NCI-H2107 (cell line): ENCODE data around the gene HS3ST4.

Experiments used
- DNase-seq: peaks from one replicate; lab custom pipeline; 2025; lab: John Stamatoyannopoulos, UW

The HS3ST4 gene

DNA sequence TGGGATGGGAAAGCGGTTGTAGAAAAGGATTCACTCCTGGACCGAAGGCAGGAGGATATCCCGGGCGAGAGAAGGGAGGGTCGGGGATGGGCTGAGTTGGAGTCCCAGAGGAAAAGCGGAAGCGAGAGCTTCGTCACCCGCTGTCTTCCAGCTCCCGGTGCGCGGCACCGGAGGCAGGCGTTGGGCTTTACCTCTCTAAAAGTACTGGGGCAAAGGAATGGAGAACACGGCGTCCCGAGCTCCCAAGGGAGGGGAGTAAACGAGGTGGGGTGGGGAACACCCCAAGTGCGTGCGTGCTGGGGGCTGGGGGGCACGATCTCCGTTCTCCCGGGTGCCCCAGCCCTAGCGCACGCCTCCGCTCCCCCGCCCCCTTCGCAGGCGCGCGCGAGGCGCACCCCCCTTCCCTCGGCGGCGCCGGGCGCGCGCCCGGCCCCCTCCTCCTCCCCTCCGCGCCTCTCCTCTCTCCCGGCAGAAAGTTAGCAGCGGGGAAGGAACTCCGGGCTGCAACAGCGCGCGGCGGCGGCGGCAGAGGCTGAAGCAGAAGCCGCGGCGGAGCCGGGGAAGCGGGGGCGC lies at the start of gene HS3ST4:
Gene HS3ST4 (plus strand): TSS at position 441 of the 573 bp plus-strand sequence.
- no peak for DNase-seq

DNA sequence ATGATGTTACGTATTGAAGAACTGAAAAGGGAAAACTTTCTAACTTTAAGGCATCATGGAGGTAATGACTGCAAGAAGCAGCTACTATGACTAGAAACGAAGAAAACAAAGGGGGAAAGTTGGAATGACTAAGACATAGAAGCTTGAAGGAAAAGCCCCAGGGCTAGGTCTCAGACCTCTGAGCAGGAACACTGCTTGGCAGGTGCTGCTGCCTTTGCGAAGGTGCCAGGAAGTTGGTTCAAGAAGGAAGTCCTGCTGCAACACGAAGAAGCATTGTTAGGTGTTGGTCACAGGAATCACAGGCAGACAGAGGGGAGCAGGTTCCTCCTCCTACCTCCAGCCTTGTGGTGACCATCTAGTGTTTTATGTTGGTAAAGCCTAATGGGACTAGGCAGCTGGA lies 48.1 kb upstream of the HS3ST4 start:
- DNase-seq = no peak

DNA sequence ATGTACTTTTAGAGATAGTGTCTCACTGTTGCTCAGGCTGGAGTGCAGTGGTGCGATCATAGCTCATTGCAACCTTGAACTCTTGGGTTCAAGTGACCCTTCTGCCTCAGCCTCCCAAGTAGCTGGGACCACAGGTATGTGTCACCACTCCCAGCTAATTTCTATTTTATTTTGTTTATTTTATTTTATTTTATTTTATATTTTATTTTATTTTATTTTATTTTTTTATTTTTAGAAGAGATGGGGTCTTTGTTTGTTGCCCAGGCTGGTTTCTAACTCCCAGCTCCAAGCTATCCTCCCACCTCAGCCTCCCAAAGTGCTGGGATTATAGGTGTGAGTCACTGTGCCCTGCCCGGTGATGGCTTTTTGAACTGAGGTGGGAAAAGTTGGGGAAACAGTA lies 35.1 kb upstream of the HS3ST4 start:
- DNase-seq = no peak

DNA sequence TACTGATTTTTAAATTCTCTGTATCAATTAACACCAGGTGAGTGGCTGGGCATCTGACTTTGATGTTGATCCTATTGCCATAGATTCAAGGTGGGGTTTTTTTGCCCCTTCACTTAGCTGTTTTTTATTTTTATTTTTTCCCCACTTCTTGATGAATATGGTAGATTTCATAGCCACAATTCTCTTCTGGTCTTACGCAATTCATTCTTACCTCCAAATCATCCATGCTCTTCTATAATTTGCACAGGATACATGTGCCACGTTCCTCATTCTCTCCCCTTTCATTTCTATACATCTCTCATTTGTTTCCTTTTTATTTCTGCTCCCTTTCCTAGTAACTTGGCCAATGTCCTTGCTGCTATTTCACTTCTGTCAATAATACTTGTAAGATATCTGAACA lies 14.9 kb upstream of the HS3ST4 start:
- DNase-seq = no peak

DNA sequence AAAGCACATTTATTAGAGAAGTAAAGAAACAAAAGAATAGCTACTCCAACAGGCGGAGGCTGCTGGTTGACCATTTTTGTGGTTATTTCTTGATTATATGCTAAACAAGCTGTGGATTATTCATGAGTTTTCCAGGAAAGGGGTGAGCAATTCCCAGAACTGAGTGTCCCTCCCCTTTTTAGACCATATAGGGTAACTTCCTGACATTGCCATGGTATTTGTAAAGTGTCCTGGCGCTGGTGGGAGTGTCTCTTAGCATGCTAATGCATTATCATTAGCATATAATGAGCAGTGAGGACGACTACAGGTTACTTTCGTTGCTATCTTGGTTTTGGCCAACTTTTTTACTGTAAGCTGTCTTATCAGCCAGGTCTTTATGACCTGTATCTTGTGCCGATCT lies 12.2 kb upstream of the HS3ST4 start:
- no peak for DNase-seq

DNA sequence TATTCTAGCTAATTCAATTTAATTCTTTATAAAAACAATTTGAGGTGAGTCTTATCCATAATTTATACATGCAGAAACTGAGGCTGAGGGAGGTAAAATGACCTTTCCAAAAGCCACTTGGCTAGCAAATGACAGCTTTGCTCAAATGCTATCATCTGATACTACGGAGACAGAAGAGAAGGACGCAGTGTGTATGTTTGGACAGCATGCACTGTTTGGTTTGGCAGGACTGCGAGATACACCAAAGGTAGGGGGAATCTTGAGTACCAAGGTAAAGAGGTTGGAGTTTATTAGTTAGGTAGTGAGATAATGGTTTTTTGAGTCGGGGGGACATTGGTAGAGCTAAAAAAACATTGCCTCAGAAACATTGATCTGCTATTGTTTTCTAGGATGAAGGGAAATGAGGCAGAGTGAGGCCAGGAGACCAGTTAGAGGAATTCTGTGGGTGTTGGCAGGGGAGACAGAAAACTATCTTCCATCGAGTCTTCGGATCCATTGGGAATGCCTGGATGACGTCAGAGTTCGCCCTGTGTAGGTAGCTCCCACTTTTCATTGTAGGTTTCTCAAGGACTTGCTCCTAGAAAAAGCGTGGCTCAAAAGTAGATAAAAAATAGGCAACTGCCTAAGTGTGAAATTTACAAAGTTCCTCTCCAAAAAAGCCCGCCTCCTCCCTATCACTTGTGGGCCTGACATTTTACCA lies 2.5 kb upstream of the HS3ST4 start:
- DNase-seq = no peak

DNA sequence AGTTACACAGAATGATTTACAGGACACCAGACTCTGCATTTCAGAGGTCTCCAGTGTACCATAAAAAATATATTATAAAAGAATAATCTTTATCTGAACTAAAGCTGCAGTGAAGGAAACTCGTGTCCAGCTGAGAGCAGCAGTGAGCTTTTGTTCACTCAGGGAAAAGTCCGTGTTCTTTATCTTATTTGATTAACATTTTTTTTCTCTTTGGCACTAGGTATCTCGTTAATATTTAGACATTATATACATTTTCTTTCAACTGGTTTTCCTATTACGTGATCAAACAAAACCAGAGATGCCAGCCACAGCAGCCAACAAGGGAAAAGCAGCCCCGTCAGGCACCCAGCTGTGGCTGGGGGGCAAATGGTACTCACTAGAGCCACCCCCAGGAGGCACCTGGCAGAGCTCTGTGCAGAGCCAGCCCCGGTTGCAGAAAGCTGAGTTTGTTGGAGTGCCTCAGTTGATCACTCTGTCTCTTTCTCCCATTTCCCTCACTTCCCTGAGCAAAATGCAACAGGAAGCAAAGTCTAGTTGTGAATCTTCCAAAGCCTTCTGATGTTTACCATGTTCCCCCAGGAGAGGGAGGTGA lies 1.1 kb upstream of the HS3ST4 start:
- DNase-seq = no peak

DNA sequence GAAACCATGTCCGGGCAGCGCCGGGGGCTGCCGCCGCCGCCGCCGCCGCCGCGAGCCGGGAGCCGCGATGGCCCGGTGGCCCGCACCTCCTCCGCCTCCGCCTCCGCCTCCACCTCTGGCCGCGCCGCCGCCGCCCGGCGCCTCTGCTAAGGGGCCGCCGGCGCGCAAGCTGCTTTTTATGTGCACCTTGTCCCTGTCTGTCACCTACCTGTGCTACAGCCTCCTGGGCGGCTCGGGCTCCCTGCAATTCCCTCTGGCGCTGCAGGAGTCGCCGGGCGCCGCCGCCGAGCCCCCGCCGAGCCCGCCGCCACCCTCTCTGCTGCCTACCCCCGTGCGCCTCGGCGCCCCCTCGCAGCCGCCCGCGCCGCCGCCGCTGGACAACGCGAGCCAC lies 587 bp downstream of the HS3ST4 start:
- DNase-seq = no peak

DNA sequence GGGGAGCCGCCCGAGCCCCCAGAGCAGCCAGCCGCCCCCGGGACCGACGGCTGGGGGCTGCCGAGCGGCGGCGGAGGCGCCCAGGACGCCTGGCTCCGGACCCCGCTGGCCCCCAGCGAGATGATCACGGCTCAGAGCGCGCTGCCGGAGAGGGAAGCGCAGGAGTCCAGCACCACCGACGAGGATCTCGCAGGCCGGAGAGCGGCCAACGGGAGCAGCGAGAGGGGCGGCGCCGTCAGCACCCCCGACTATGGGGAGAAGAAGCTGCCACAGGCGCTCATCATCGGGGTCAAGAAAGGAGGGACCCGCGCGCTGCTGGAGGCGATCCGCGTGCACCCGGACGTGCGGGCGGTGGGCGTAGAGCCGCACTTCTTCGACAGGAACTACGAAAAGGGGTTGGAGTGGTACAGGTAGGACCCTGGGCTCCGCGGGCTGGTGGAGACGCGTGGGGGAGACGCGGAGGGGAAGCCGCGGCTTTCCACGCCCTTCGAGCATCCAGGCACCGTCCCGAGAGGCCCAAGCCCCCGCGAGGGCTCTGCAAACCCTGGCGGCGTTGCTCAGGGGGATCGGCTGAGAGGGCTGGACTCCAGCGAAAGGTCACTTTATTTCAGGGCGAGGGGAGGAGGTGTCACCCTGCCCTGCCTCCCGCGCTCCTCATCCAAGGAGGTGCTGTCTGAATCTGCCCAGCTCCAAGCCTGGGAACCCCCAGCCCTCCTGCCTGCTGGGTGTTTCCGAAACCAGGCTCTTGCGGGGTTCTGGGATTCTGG lies 1.2 kb downstream of the HS3ST4 start:
- DNase-seq = no peak

DNA sequence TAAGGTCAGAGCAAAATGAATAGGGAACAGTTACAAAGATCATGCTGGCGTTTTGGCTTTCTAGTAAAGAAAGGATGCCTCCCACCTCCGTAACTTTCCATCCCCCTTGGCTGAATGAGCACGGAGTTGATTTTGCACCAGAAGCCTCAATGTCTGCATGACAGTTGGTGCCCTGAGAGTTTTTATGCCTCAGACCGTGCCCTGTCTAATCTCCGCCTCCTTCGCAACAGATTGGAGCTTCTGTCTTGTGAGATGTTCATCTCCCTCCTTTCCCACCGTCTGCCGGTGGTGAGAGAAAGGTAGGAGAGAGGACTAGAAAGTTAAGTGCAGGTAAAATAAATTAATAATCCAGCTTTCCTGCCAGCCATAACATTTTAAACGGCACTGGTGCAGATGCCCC lies 1.9 kb downstream of the HS3ST4 start:
- DNase-seq = no peak

DNA sequence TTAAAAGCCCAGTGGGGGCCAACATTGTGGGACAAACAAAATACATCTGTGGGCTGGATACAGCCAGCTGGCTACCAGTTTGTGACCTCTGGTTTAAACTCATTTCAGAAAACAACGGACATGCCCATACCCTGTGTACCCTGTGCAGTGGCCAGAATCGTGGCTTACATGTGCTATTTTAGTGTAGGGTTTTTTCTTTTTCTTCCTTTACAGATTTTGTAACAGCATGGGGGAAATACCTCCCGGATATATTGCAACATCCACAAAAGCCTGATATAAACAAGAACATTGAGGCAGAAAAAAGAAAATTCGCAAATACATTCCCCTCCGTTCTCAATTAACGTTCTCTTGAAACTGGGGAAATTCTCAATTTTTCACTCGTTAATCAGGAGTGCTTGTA lies 7.3 kb downstream of the HS3ST4 start:
- no peak for DNase-seq

DNA sequence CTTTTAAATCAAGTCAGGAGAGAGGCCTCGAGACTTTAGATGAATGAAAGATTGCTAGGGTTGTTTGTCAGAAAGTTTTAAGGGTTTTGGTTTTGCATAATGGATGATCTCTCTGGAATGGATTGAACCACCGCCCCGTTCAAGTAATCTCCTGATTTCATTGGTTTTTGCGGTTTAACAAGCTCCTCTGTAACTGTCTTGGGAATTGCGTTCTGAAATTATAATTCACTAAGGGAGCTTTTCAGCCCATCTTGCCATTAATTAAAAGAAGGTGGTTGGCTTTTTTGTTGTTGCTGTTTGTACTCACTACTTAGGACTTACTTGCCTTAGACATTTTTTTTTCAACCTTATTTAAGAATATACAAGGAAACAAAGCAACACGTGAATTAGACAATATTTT lies 8.8 kb downstream of the HS3ST4 start:
- no peak for DNase-seq

DNA sequence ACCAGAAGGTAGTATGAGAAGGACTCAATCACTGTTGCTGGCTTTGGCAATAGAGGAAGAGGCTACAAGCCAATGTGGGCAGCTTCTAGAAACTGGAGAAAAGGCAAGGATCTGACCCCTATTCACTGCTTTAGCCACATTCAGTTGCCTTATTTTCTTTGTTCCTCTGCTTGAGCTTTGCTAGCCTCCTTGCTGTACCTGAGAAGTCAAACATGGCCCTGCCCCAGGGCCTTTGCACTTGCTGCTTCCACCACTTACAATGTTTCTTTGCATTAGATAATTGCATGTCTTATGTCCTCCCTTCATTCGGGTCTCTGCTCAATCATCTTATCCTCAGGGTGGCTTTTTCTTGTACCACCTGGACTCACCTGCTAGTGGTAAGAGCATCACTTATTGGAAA lies 15.8 kb downstream of the HS3ST4 start:
- no peak for DNase-seq

DNA sequence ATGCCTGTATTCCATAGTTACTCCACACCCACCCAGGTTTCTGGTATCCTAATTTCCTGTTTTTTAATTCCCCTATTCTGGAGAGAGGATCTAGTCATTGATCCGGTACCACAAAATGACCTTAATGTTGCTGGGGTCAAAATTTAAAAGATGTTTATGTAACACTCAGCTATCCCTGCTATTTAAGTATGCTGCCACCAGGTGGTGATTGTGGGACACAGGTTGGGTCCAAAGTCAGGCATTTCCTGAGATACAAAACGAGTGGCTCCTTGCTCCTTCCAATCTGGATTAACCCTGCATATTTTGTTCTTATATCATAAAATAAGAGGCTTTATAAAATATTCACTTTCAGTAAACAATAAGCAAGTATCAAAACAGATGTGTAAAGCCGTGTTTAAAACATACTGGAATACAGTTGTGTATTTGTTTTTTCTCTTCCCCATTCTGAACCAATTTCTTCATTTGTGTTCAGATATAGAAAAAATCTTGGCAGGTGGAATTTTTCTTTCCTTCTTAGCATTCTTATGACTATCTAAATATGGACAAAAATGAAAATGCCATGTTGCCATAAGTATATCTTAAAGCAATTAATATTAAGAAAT lies 16.3 kb downstream of the HS3ST4 start:
- DNase-seq = no peak

DNA sequence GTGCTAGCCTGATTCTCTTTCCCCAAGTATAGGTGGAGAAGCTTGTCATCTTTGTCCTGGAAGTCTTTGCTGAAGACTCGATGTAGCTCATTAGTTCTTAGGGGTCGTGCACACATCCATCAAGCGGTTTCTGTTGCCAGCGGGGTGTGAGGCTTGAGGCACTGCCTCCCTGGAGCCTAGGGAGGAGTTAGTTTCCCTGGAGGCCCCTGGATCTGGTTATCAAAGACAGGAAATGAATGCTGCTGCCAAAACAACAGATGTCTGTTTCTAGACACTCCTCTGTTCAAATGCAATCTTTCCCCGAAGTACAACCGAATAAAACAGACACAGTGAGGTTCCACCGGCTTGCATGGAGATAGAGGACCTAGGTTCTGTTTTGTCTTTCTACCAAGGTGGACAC lies 17.5 kb downstream of the HS3ST4 start:
- DNase-seq = no peak

DNA sequence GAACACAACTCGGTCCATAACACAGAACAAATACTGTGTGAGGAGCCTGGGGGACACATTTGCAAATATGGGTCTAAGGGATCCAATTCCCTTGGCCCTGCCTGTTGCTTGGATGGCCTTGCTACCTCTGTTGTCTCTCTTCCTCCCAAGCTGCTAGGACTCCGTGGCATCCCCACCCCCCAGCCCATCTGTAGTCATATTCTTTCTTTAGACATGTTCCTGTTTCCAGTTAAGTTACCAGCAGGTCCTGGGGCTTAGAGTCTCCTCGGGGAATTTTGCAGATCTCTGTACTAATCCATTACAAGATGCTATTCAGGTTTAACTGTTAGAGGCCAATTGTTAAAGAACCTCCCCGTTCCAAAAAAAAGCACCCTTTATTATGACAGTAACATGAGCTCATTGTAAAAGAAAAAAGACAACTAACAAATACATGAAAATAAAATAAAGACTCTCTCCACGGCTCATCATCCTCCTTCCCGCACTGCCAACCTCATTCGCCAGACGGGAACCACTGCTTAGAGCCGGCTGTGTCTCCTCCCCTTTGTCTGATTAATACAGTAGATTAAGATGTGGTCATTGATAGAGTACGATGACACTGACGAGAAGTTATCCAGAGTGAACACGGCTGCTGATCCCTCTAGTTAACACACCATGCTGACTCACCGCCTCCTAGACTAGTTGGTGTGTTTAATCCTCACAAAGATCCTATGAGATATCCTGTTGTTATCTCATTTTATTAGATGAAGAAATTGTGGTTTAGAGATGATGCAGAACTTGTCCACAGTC lies 22.2 kb downstream of the HS3ST4 start:
- no peak for DNase-seq

DNA sequence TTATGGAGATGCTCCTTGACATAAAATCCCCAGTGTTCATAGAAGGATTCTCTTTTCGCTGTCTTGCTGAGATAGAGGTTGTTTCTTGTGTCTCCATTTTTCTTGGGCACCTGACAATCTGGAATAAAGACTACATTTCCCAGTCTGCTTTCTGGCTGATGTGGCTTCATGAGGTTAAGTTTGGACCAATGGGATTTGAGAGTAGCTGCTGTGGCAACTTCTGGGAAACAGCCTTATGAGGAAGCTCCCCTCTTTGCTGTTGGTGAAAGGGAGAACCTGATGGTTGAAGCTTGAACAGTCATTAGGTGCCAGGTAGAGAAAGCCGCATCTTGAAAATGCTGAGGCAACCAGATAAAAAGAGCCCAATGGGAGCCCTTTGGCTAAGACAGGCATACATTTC lies 24.4 kb downstream of the HS3ST4 start:
- no peak for DNase-seq

DNA sequence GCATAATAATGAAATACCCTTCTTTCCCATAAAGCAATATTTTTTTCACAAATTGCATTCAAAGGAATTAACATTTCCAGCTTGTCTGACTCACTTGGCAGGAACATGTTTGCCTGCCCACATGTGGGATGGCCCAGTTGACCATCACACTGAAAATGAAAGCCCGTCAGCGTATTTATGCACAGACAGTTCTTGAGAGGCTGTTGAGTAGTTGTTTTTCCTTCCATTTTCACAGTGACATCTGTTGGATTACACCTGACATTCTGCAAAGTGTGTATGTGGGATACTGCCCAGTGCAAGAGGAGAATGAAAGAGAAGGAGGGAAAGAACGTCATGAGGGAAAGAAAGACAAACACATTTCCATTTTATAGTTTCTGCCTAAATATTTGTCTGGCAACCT lies 29.7 kb downstream of the HS3ST4 start:
- no peak for DNase-seq

DNA sequence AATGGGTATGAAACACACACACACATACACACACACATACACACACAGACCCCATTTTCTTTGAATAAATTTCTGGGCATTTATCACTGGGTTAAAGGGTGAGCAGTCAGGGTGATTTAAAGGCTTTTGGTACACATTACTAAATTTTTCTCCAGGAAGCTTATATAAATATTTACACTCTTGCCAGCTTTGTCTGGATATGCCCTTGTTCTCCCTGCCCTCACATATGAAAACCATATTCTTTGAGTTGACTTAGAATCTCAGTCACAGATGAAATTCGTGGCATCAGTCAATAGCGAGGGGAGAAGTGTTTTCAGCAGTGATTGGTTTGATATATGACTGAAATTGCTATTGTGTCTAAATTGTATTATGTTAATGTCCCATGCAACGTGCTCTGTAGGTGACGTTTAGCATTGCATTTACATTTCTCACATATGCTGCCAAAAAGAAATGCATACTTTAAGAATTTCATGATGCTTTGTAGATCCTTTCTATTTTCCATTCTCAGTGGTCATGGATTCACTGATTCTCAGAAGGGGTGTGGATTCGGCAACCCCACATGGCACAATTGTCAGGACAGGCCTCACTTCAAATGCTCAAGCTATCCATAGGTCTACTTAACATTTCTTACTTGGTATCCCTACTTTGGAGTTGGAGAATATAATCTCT lies 34.8 kb downstream of the HS3ST4 start:
- DNase-seq = no peak

DNA sequence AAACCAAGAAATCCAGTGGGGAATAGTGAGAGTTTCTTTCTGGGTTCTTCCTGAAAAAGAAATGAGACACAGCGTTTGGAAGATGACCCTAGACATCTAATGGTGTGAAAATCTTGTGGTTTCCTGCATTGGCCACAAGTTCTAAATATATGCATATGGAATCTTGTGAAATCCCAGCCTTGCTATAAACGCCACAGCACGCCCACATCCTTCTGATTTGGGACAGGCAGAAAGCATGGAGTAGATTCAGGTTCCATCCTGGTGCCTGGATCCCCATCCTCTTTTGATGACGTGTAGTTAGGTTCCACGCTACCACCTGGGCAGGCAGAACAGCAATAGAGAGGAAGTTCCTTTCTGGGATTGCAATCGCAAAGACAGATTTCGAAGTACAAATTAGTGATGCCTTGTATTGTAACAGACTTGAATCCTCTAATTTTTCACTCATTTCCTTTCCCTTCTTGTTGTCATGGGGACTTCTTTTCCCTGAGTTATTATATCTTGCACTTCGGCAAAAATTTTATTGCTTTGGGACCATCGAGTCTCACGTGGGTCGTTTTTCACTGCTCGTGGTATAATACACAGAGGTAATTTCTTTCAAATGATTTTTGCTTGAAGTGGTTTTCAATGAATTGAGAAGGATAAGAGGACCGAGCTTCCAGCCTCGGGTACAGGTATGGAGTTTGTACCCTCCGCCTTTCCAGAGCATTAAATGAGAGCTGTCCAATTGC lies 37.6 kb downstream of the HS3ST4 start:
- no peak for DNase-seq

DNA sequence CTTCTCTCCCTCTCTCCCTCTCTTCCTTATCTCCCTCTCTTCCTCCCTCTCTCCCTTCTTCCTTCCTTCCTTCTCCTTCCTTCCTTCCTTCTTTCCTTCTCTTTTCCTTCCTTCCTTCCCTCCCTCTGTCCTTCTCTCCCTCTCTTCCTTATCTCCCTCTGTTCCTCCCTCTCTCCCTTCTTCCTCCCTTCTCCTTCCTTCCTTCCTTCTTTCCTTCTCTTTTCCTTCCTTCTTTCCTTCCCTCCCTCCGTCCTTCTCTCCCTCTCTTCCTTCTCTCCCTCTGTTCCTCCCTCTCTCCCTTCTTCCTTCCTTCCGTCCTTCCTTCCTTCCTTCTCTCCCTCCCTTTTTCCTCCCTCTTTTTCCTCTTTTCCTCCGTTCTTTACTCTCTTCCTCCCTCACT lies 38.6 kb downstream of the HS3ST4 start:
- no peak for DNase-seq
